ENCODE measurements around the gene EPHA10.

The EPHA10 gene

DNA sequence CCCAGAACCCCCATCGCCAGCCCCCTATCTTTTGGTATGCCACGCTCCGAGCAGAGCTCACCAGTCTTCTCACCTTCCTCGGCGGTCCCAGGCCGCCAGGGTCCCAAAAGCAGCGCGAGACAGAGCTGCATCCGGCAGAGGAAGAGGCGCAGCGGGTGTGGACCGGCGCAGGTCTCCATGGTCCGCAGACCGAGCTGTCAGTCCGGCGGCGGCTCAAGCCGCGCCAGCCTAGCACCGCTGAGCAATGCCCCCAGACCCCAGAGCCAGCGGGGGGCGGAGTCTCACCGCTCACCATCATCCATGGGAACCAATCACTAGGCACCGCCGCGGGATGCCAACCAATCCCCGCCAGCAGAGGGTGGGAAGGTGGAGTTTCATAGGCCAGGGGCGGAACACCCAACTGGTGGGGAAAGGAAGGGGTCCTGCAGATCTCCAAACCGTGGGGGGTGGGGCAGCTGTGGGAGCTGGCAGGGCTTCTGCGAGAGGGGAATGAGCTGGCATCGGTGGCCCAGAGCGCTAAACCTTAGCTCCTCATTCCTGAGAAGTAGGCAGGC is at the start of gene EPHA10:
TSS of gene EPHA10 (minus strand) at position 233 of the 554 bp plus-strand sequence. CDS start at position 179, 54 bp downstream.
- no peak within 1 kb of the TSS for H3K4me3 ChIP-seq (ENCODE audit: control insufficient read depth, low read depth, low read length)
- no peak for DNase-seq (ENCODE audit: low read depth)
- no peak for TF ChIP-seq CTCF (IDR thresholded peaks at IDR 0.05; ENCODE audit: control insufficient read depth, insufficient read depth, low read depth, low read length, missing control alignments)

GRCh38 chr1:37814252-37814651 is 49.3 kb upstream of the EPHA10 start:
- no peak overlapping the region for H3K4me3 ChIP-seq (ENCODE audit: control insufficient read depth, low read depth, low read length)
- TF ChIP-seq CTCF (IDR thresholded peaks at IDR 0.05; ENCODE audit: control insufficient read depth, insufficient read depth, low read depth, low read length, missing control alignments): no peak
- no peak for DNase-seq (ENCODE audit: low read depth)

DNA sequence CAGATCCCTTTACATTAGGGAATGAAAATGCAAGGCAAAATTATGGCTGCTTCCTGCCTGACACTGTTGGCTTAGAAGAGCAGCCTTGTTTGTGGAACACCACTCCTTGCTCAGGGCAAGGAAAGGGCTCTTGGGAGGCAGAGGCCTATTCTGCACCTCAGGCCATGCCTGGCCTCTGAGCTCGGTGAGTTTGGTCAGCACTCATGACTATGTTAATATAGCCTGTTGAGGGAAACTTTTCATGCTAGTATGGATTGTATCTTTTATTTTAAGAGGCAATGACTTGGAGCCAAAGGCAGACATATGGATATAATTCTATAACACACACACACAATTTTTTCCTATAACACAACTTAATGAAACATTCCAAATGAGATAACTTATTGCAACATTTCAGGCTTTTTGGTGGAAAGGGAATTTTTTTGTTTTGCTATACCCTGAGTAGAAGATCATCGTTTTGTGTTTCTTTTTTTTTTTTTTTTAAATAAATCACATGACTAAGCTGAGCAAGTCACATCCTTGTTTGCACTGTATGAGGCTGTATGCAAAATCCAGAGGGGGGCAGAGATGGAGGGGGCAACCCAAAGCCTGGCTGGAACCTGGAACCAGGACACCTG is 48.7 kb upstream of the EPHA10 start:
- no peak for TF ChIP-seq CTCF (IDR thresholded peaks at IDR 0.05; ENCODE audit: control insufficient read depth, insufficient read depth, low read depth, low read length, missing control alignments)
- DNase-seq (ENCODE audit: low read depth): no peak
- H3K4me3 ChIP-seq (ENCODE audit: control insufficient read depth, low read depth, low read length): no peak overlapping the region

- no peak for DNase-seq (ENCODE audit: low read depth)
Measured at GRCh38 chr1:37811027-37811655, 46.2 kb upstream of the EPHA10 start.

DNA sequence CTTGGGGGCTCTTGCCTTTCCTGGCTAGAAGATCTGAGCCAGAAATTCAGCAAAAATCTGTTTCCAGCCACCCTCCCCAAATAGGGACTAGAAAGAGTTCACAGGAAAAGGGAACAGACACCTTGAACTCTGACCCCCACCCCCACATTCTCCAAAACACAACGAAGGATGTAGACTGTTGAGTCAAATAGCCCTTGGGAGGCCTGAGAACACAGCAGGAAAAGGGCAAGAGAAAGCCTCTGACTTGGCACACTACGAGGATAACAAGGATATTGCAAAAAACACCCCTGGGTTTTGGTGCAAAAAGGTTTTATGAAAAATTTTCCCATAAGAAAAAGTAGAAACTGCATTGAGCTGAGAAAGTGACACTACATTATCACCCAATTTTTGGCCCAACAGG is 45.0 kb upstream of the EPHA10 start:
- DNase-seq (ENCODE audit: low read depth): no peak
- TF ChIP-seq CTCF (IDR thresholded peaks at IDR 0.05; ENCODE audit: control insufficient read depth, insufficient read depth, low read depth, low read length, missing control alignments): no peak
- no peak overlapping the region for H3K4me3 ChIP-seq (ENCODE audit: control insufficient read depth, low read depth, low read length)

More at GRCh38 chr1:37811027-37811655, 46.2 kb upstream of the EPHA10 start:
- TF ChIP-seq CTCF (IDR thresholded peaks at IDR 0.05; ENCODE audit: control insufficient read depth, insufficient read depth, low read depth, low read length, missing control alignments): peak; percentile 77
- no peak overlapping the region for H3K4me3 ChIP-seq (ENCODE audit: control insufficient read depth, low read depth, low read length)

DNA sequence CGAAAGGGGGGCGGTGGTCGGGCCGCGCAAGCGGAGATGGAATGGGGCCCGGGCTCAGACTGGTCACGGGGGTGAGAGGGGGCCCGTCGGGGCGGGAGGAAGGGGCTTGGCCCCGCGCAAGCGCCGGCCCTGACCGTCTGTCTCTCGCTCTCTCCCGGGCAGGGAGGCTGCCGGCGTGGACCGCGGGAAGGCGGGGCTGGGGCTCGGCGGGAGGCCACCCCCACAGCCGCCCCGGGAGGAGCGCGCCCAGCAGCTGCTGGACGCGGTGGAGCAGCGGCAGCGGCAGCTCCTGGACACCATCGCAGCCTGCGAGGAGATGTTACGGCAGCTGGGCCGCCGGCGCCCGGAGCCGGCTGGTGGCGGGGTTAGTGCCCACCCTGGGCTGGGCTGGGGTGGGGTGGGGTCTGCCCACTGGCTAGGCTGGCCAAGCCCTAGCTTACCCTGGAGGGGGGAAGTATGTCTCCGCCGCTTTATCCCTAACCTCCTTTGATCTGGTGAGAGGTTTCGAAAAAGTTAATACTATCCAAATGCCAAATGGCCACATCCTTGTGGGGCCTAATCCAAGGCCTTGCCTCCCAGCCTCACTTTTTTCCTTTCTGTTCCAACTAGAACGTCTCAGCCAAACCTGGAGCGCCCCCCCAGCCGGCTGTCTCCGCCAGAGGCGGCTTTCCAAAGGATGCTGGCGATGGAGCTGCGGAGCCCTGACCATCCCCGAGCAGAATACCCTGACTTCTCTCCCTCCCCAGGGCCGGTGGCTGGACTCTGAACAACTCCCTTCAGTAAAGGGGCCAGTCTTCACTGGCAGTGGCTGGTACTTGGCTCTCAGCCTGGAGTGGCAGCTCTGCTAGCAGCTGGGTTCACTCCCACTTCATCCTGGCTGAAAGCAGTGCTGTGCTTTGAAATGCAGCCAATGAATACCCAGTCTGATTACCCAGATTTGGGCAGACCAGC is 43.7 kb upstream of the EPHA10 start:
- no peak for TF ChIP-seq CTCF (IDR thresholded peaks at IDR 0.05; ENCODE audit: control insufficient read depth, insufficient read depth, low read depth, low read length, missing control alignments)
- DNase-seq (ENCODE audit: low read depth): no peak
- peak overlapping the region; percentile 78 for H3K4me3 ChIP-seq (ENCODE audit: control insufficient read depth, low read depth, low read length)
